ENCODE results near the gene STX10. TPM values are rescaled to one million over a fixed set of nuclear protein-coding genes. Genes with fewer than 3 reads are reported as not detected.

Gene STX10
- total RNA-seq, 2 donors from 2014 or later = 30.8 to 83.4 TPM

DNA sequence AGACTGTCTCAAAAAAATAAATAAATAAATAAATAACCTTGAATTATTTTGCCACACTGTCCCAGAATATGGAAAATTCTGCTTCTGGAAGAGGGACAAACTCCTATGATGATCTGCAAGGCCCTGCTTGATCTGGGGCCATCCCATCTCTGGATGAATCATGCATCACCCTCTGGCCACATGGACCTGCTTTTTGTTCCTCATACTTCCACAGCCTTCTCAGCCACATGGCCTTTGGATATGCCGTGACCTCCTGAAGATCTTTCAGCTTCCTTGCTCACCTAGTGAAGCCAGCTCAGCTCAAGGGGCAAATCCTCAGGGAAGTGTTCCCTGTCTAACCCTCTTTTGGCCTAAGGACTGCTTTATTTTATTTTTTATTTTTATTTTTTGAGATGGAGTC lies 10.4 kb upstream of the STX10 start:
- Histone ChIP-seq H3K9me3 (no peaks in the 10 kb centered on the region), H3K4me1 (ENCODE audit: control insufficient read depth in 1 of 2, low read depth in 2 of 2) (peaks cover 17 to 41% of the 10 kb centered on the region in 2 donors), H3K36me3 (no peaks in the 10 kb centered on the region), H3K27ac (no peak overlapping the region), H3K27me3 (replicated peaks; ENCODE audit: insufficient read depth) (no peaks in the 10 kb centered on the region), H3K4me3 (no peak overlapping the region)
- TF ChIP-seq, protein P1, sequence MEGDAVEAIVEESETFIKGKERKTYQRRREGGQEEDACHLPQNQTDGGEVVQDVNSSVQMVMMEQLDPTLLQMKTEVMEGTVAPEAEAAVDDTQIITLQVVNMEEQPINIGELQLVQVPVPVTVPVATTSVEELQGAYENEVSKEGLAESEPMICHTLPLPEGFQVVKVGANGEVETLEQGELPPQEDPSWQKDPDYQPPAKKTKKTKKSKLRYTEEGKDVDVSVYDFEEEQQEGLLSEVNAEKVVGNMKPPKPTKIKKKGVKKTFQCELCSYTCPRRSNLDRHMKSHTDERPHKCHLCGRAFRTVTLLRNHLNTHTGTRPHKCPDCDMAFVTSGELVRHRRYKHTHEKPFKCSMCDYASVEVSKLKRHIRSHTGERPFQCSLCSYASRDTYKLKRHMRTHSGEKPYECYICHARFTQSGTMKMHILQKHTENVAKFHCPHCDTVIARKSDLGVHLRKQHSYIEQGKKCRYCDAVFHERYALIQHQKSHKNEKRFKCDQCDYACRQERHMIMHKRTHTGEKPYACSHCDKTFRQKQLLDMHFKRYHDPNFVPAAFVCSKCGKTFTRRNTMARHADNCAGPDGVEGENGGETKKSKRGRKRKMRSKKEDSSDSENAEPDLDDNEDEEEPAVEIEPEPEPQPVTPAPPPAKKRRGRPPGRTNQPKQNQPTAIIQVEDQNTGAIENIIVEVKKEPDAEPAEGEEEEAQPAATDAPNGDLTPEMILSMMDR (IDR thresholded peaks at IDR 0.05) = no peak
- DNase-seq (ENCODE audit: low spot score) (no peak), ATAC-seq (ENCODE audit: insufficient number of reproducible peaks, low FRiP score, low read depth) (no peak)

DNA sequence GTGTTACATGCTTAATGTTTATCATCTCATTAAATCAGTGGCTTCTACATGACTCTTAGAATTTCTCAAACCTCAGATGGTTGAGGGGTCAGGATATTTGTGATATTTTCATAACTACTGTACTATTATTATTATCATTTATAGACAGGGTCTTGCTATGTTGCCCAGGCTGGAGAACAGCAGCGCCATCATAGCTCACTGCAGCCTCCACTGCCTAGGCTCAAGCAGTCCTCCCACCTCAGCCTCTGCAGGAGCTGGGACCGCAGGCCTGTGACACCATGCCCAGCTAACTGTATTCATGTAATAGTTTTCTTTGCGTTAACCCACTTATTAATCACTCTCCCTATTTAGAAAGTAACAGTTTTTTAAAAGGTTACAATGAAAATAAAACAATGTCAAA lies 9.5 kb upstream of the STX10 start:
- TF ChIP-seq, protein P1 (IDR thresholded peaks at IDR 0.05) = no peak
- Histone ChIP-seq H3K36me3 (no peaks in the 10 kb centered on the region), H3K4me1 (ENCODE audit: control insufficient read depth in 1 of 2, low read depth in 2 of 2) (peaks cover 17 to 44% of the 10 kb centered on the region in 2 donors), H3K4me3 (no peak overlapping the region), H3K9me3 (no peaks in the 10 kb centered on the region), H3K27ac (no peak overlapping the region), H3K27me3 (replicated peaks; ENCODE audit: insufficient read depth) (no peaks in the 10 kb centered on the region)
- DNase-seq (ENCODE audit: low spot score) = no peak
- ATAC-seq (ENCODE audit: insufficient number of reproducible peaks, low FRiP score, low read depth) = no peak

DNA sequence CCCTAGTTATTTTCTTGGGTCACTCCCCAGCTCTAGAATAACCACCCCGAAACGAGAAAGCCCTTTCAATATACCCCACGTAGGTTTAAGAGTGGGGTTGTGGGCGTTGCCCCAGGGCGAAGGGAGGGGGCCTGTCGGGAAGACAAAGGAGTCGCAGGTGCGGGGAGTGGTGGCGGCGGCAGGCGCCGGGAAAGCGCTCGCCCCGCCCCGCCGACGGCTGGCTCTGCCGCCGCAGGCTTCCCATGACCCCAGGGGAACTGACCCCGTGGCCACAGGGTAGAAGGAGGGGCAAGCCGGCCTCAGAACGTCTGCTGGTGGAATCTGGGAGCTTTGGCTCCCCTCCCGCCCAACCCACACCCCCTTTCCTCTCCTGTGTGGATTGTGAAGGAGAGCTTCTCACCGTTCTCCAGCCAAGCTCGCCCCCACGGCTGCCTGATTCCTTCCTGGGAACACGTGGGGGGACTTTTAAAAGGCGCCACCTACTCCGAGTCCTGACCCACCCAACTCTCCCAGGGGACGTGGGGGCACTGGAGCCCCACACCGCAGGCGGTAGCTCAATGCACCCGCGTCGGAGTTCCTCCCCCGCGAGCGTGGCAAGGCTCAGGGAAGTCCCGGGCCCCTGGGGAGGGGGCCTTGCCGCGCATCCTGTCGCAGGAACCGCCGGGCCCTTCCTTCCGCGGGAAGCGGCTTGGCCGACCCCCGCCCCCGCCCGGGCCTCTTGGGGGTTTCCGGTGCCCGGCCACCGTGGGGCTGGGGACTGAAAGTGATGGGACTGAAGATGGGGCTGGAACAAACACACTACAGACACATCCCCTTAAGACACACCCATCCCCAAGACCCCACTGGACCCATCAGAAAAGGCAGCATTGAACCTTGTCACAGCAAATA lies 5.5 kb upstream of the STX10 start:
- H3K36me3 ChIP-seq = no peaks in the 10 kb centered on the region
- no peaks in the 10 kb centered on the region for H3K9me3 ChIP-seq
- peak overlapping the region; percentile 100 for H3K4me3 ChIP-seq
- H3K27me3 ChIP-seq (replicated peaks; ENCODE audit: insufficient read depth) = no peaks in the 10 kb centered on the region
- no peak for ATAC-seq (ENCODE audit: insufficient number of reproducible peaks, low FRiP score, low read depth)
- peaks cover 3 to 18% of the 10 kb centered on the region in 2 donors for H3K4me1 ChIP-seq (ENCODE audit: control insufficient read depth in 1 of 2, low read depth in 2 of 2)
- TF ChIP-seq, protein P1 (IDR thresholded peaks at IDR 0.05) = no peak
- DNase-seq (ENCODE audit: low spot score) = no peak
- peak overlapping the region; percentile 99 to 100 for H3K27ac ChIP-seq

DNA sequence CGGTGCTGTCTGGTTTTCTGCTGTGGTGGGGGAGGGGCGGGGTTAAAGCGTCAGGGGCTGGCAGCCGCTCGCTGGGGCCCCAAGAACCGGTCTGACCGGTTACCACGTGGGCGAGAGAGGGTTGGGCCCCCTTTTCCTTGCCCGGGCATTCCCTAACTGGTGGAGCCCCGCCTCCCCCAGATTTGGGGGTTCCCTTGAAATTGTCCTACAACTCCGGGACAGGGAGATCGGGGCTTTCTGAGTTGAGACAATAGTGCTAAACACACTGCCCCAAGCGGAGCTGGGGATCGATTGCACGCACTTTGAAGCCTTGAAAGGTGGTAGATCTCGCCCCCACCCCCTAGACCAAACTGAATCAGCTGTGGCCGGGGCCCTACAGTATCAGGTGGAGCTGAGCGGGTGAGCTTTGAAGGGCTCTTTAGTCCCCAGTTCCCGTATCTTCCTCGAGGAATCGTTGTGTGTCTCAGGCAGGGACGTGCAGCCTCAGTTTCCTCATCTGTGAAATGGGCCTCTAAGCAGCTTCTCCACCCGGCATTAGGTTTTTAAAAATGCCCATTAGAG lies 4.8 kb upstream of the STX10 start:
- peak overlapping the region; percentile 100 for H3K4me3 ChIP-seq
- TF ChIP-seq, protein P1 (IDR thresholded peaks at IDR 0.05) = no peak
- H3K9me3 ChIP-seq = no peaks in the 10 kb centered on the region
- peak overlapping the region; percentile 99 to 100 for H3K27ac ChIP-seq
- DNase-seq (ENCODE audit: low spot score) (no peak), ATAC-seq (ENCODE audit: insufficient number of reproducible peaks, low FRiP score, low read depth) (no peak)
- no peaks in the 10 kb centered on the region for H3K27me3 ChIP-seq (replicated peaks; ENCODE audit: insufficient read depth)
- no peaks in the 10 kb centered on the region for H3K36me3 ChIP-seq
- peaks cover 3 to 18% of the 10 kb centered on the region in 2 donors for H3K4me1 ChIP-seq (ENCODE audit: control insufficient read depth in 1 of 2, low read depth in 2 of 2)

DNA sequence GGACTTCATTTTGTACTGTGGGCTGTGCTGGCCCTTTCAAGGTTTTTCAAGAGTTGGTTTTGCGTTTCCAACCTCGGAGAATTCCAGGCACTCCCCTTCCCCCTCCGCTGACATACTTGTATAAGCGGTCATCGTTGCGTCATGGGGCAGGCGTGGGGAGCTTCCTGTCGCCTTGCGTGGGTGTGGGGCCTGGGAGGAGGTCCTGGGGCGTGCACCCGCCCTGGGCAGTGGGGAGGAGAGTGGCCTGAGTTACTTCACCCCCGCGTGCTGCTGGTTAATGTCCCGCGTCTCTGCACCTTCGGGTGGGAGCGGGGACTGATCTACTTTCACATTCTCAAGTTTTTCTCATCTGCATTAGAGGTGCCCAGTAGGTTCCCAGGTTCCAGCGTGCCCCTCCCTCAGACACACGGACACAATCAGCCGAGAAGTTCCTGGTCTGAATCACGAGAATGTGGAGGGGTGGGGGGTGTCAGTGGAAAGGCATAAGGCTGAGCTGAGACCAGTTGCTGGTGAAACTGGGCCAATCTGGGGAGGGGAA lies 4.1 kb upstream of the STX10 start:
- TF ChIP-seq, protein P1 (IDR thresholded peaks at IDR 0.05) = no peak
- peak overlapping the region; percentile 99 to 100 for H3K27ac ChIP-seq
- no peaks in the 10 kb centered on the region for H3K9me3 ChIP-seq
- H3K4me3 ChIP-seq = peak overlapping the region; percentile 100
- no peaks in the 10 kb centered on the region for H3K27me3 ChIP-seq (replicated peaks; ENCODE audit: insufficient read depth)
- no peaks in the 10 kb centered on the region for H3K36me3 ChIP-seq
- ATAC-seq (ENCODE audit: insufficient number of reproducible peaks, low FRiP score, low read depth) (no peak), DNase-seq (ENCODE audit: low spot score) (peak; percentile 93)
- peaks cover 3 to 20% of the 10 kb centered on the region in 2 donors for H3K4me1 ChIP-seq (ENCODE audit: control insufficient read depth in 1 of 2, low read depth in 2 of 2)

All from thoracic aorta (tissue), 2 donors.